H1 (cell line): Measurements from ENCODE around the gene UBE2D2.

Source experiments
- BRCA1 ChIP-seq: IDR thresholded peaks from 2 replicates; pipeline ENCODE4 v1.6.1; 2012; ENCODE audit warnings: low read depth, low read length, improper control_type of control experiment
- CHD2 ChIP-seq: IDR thresholded peaks from 2 replicates; pipeline ENCODE4 v1.6.1; 2012; ENCODE audit warnings: low read length, improper control_type of control experiment
- EP300 ChIP-seq, 2 experiments: IDR thresholded peaks; 1 replicate in 1 of 2; 2 replicates in 1 of 2; pipeline ENCODE4 v1.6.1; 2011 to 2012; ENCODE audit warnings: low read depth in 2 of 2, low read length in 2 of 2, mild to moderate bottlenecking in 2 of 2, borderline replicate concordance in 1 of 2, inconsistent platforms in 1 of 2, moderate library complexity in 1 of 2
- FOSL1 ChIP-seq: IDR thresholded peaks from 2 replicates; pipeline ENCODE4 v1.6.1; 2011; ENCODE audit warnings: mild to moderate bottlenecking, low read depth, low read length, moderate library complexity; ENCODE audit not compliant: insufficient read depth
- GABPA ChIP-seq: IDR thresholded peaks from 2 replicates; pipeline ENCODE4 v1.6.1; 2011; ENCODE audit warnings: mild to moderate bottlenecking, low read length, moderate library complexity, borderline replicate concordance; ENCODE audit not compliant: insufficient read depth
- JUN ChIP-seq: IDR thresholded peaks from 2 replicates; pipeline ENCODE4 v1.6.1; 2011; ENCODE audit warnings: low read depth, mild to moderate bottlenecking, improper control_type of control experiment, low read length
- POLR2AphosphoS5 ChIP-seq: IDR thresholded peaks from 2 replicates; pipeline ENCODE4 v1.6.1; 2011; ENCODE audit warnings: low read depth, low read length
- RAD21 ChIP-seq, 2 experiments: IDR thresholded peaks in 1 of 2; conservative IDR thresholded peaks in 1 of 2; 2 replicates each; pipeline ENCODE4 v1.6.1; 2011; ENCODE audit warnings: low read depth in 2 of 2, low read length in 2 of 2, improper control_type of control experiment in 1 of 2, inconsistent platforms in 1 of 2, mild to moderate bottlenecking in 1 of 2, moderate library complexity in 1 of 2
- RFX5 ChIP-seq: IDR thresholded peaks from 2 replicates; pipeline ENCODE4 v1.6.1; 2011; ENCODE audit warnings: low read depth, low read length, improper control_type of control experiment, borderline replicate concordance
- RXRA ChIP-seq: IDR thresholded peaks from 2 replicates; pipeline ENCODE4 v1.6.1; 2011; ENCODE audit warnings: low read depth, mild to moderate bottlenecking, low read length, moderate library complexity; ENCODE audit not compliant: insufficient read depth
- SUZ12 ChIP-seq: fragments of 200-600 bp; sonication (generic); IDR thresholded peaks from 2 replicates; pipeline ENCODE4 v1.6.1; 2012; ENCODE audit warnings: mild to moderate bottlenecking, inconsistent platforms, low read length, moderate library complexity, mixed read lengths
- TEAD4 ChIP-seq: IDR thresholded peaks from 2 replicates; pipeline ENCODE4 v1.6.1; 2012; ENCODE audit warnings: low read depth, low read length, inconsistent platforms, mixed read lengths
- TF ChIP-seq, protein P1 (sequence below), 3 experiments: IDR thresholded peaks; 1 replicate in 2 of 3; 2 replicates in 1 of 3; pipeline versions ENCODE4 v1.5.1 to v1.6.1; 2011; ENCODE audit warnings: low read length in 3 of 3, mild to moderate bottlenecking in 3 of 3, inconsistent platforms in 2 of 3, low read depth in 1 of 3, moderate library complexity in 1 of 3; ENCODE audit not compliant: insufficient read depth in 1 of 3; ENCODE audit errors: control extremely low read depth in 1 of 3
- TF ChIP-seq, protein P2 (sequence below): IDR thresholded peaks from 2 replicates; pipeline ENCODE4 v1.6.1; 2011; ENCODE audit warnings: low read depth, mild to moderate bottlenecking, low read length; ENCODE audit not compliant: insufficient read depth

DNA sequence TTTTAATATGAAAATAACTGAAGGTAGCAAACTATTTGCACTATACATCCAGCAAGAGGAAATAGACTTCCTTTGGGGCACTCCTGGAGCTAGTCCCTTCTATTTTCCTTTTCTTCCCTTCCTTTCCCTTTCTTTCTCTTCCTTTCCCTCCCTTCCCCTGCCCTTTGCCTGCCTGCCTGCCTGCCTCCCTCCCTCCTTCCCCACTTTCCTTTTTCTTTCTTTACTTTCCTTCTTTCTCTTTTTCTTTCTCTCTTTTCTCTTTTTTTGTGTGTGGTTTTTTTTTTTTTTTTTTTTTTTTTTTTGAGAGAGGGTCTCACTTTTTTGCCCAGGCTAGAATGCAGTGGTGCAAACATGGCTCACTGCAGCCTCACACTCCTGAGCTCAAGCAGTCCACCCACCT lies 69.7 kb downstream of the UBE2D2 start:
- no peak for TF ChIP-seq RFX5
- TF ChIP-seq, protein P1, sequence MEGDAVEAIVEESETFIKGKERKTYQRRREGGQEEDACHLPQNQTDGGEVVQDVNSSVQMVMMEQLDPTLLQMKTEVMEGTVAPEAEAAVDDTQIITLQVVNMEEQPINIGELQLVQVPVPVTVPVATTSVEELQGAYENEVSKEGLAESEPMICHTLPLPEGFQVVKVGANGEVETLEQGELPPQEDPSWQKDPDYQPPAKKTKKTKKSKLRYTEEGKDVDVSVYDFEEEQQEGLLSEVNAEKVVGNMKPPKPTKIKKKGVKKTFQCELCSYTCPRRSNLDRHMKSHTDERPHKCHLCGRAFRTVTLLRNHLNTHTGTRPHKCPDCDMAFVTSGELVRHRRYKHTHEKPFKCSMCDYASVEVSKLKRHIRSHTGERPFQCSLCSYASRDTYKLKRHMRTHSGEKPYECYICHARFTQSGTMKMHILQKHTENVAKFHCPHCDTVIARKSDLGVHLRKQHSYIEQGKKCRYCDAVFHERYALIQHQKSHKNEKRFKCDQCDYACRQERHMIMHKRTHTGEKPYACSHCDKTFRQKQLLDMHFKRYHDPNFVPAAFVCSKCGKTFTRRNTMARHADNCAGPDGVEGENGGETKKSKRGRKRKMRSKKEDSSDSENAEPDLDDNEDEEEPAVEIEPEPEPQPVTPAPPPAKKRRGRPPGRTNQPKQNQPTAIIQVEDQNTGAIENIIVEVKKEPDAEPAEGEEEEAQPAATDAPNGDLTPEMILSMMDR (IDR thresholded peaks at IDR 0.05; ENCODE audit: control extremely low read depth in 1 of 3, insufficient read depth in 1 of 3, low read depth in 1 of 3, low read length in 3 of 3), result no peak
- TF ChIP-seq RXRA, result no peak
- TF ChIP-seq TEAD4, result no peak
- no peak for TF ChIP-seq BRCA1
- TF ChIP-seq SUZ12, result no peak
- TF ChIP-seq JUN, result no peak
- TF ChIP-seq POLR2AphosphoS5, result no peak
- no peak for TF ChIP-seq FOSL1
- TF ChIP-seq GABPA, result no peak
- no peak for TF ChIP-seq EP300 (IDR thresholded peaks at IDR 0.05; ENCODE audit: borderline replicate concordance in 1 of 2, low read depth in 2 of 2, low read length in 2 of 2)
- TF ChIP-seq RAD21 (IDR thresholded peaks at IDR 0.05 in 1 of 2, conservative IDR thresholded peaks at IDR 0.05 in 1 of 2; ENCODE audit: low read depth in 2 of 2, low read length in 2 of 2), result no peak
- TF ChIP-seq CHD2, result no peak
- TF ChIP-seq, protein P2, sequence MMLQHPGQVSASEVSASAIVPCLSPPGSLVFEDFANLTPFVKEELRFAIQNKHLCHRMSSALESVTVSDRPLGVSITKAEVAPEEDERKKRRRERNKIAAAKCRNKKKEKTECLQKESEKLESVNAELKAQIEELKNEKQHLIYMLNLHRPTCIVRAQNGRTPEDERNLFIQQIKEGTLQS, result no peak
